Ishikawa (cell line): ENCODE measurements around the gene PHRF1.
A peak's percentile ranks its signal among the peaks of the same experiment; 100 is the strongest.

Source experiments
- CEBPB ChIP-seq: IDR thresholded peaks from 2 replicates; pipeline ENCODE4 v1.6.1; 2012
- CREB1 ChIP-seq: IDR thresholded peaks from 2 replicates; pipeline ENCODE4 v1.6.1; 2012; ENCODE audit warnings: low read depth
- EGR1 ChIP-seq: IDR thresholded peaks from 2 replicates; pipeline ENCODE4 v1.6.1; 2012
- EP300 ChIP-seq: IDR thresholded peaks from 2 replicates; pipeline ENCODE4 v1.6.1; 2012; ENCODE audit warnings: borderline replicate concordance
- FOXM1 ChIP-seq: IDR thresholded peaks from 2 replicates; pipeline ENCODE4 v1.6.1; 2012; ENCODE audit warnings: low read depth, borderline replicate concordance
- NFIC ChIP-seq: IDR thresholded peaks from 2 replicates; pipeline ENCODE4 v1.6.1; 2012
- RAD21 ChIP-seq: IDR thresholded peaks from 2 replicates; pipeline ENCODE4 v1.6.1; 2012; ENCODE audit warnings: low read depth
- TAF1 ChIP-seq: IDR thresholded peaks from 2 replicates; pipeline ENCODE4 v1.6.1; 2012; ENCODE audit warnings: low read depth, mild to moderate bottlenecking
- TCF12 ChIP-seq: IDR thresholded peaks from 2 replicates; pipeline ENCODE4 v1.6.1; 2012; ENCODE audit warnings: low read depth
- TEAD4 ChIP-seq: IDR thresholded peaks from 2 replicates; pipeline ENCODE4 v1.6.1; 2012
- YY1 ChIP-seq: IDR thresholded peaks from 2 replicates; pipeline ENCODE4 v1.6.1; 2012; ENCODE audit warnings: low read depth
- ZBTB7A ChIP-seq: IDR thresholded peaks from 2 replicates; pipeline ENCODE4 v1.6.1; 2012; ENCODE audit warnings: low read depth
- TF ChIP-seq, protein P1 (sequence below): IDR thresholded peaks from 2 replicates; pipeline ENCODE4 v1.6.1; 2012
- TF ChIP-seq, protein P2 (sequence below): IDR thresholded peaks from 2 replicates; pipeline ENCODE4 v1.6.1; 2012
- TF ChIP-seq, protein P3 (sequence below): IDR thresholded peaks from 2 replicates; pipeline ENCODE4 v1.6.1; 2012; ENCODE audit warnings: low read depth, mild to moderate bottlenecking

The PHRF1 gene

DNA sequence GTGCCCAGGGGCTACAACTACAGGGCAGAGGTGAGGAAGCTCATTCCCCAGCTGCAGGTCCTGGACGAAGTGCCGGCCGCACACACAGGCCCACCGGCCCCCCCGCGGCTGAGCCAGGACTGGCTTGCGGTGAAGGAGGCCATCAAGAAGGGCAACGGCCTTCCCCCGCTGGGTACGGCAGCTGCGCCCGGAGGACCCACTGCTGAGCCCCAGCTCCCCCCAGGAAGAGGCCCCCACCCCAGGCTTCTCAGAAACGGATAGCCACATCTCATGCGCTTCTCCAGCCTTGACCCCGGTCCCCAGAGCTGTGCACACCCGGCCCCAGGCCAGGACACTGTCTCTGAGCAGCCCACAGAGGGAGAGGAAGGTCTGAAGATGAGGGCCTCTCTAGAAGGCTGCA lies 25.1 kb upstream of the PHRF1 start:
- TF ChIP-seq TCF12 (no peak), TAF1 (no peak), EP300 (no peak)
- TF ChIP-seq, protein P1, sequence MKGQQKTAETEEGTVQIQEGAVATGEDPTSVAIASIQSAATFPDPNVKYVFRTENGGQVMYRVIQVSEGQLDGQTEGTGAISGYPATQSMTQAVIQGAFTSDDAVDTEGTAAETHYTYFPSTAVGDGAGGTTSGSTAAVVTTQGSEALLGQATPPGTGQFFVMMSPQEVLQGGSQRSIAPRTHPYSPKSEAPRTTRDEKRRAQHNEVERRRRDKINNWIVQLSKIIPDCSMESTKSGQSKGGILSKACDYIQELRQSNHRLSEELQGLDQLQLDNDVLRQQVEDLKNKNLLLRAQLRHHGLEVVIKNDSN = no peak
- TF ChIP-seq, protein P2, sequence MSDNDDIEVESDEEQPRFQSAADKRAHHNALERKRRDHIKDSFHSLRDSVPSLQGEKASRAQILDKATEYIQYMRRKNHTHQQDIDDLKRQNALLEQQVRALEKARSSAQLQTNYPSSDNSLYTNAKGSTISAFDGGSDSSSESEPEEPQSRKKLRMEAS = no peak

DNA sequence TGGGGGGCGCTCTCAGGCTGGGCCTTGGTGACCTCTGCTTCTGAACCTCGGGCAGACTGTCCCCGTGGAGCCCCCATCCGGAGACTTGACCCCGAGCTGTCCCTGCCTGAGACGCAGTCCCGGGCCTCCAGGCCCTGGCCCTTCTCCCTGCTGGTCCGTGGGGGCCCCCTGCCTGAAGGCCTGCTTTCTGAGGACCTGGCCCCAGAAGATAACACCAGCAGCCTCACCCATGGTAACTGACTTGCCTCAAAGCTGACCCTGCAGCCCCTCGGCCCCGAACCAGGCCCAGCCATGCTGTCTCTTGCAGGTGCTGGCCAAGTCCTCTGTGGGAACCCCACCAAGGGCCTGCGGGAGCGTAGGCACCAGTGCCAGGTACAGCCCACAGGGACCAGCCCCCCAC lies 24.7 kb upstream of the PHRF1 start:
- TF ChIP-seq YY1 (no peak), ZBTB7A (no peak), EGR1 (no peak), NFIC (no peak), TCF12 (no peak)

DNA sequence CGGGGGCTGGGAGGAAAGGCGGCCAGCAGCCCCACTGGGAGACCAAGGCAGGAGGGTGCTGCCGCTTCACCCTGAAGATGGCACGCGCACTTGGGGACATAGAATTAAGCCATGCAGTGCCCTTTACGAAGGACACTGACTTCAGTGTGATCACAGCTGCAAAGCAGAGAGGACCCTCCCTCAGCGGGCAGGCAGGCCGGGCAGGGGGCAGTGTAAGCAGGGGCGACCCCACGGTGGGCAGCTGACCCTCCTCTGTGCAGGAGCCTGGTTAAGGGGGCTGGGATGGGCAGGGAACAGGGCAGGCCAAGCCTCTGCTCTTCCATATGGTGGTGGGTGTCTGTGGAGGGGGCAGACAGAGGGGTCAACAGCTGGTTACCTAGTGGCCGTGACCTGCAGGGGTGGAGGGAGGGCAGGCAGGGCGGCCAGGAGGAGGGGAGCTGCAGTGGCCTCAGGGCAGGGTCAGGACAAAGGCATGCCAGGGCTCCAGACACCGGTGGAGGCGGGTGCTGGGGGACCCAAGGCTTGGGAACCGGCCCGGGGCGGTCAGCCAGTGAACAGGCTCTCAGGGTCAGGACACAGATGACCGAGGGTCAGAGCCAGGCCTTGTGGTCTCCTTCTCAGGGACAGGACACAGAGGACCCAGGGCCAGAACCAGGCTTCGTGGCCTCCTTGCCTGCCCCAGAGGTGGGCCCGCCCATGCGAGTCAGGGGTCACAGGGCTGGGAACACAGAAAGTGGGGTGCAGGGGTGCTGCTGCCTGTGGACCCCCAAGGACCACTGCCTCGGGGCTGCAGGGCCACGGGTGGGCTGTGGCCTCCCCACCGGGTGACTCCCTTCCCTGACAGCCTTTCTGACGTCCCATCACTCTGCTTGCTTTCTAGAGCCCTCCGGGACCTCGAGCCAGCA lies 22.9 kb upstream of the PHRF1 start:
- TF ChIP-seq RAD21 = no peak
- TF ChIP-seq TAF1 = no peak
- TF ChIP-seq, protein P1 = no peak
- TF ChIP-seq CEBPB = no peak
- no peak for TF ChIP-seq YY1
- TF ChIP-seq TEAD4 = no peak
- no peak for TF ChIP-seq CREB1

DNA sequence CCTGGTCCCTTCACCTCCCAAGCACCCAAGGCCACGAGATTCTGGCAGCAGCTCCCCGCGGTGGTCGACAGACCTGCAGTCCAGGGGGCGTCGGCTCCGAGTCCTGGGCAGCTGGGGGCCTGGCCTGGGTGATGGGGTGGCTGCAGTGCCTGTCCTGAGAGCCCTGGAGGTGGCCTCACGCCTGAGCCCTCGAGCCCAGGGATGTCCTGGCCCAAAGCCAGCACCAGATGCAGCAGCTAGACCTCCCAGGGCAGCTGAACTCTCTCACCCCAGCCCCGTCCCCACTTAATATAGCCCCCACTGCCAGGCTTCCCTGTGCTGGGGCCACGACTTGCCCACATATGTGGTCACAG lies 22.3 kb upstream of the PHRF1 start:
- TF ChIP-seq EP300 (no peak), NFIC (peak; percentile 41; the same call in 1 of the 2 replicates)

DNA sequence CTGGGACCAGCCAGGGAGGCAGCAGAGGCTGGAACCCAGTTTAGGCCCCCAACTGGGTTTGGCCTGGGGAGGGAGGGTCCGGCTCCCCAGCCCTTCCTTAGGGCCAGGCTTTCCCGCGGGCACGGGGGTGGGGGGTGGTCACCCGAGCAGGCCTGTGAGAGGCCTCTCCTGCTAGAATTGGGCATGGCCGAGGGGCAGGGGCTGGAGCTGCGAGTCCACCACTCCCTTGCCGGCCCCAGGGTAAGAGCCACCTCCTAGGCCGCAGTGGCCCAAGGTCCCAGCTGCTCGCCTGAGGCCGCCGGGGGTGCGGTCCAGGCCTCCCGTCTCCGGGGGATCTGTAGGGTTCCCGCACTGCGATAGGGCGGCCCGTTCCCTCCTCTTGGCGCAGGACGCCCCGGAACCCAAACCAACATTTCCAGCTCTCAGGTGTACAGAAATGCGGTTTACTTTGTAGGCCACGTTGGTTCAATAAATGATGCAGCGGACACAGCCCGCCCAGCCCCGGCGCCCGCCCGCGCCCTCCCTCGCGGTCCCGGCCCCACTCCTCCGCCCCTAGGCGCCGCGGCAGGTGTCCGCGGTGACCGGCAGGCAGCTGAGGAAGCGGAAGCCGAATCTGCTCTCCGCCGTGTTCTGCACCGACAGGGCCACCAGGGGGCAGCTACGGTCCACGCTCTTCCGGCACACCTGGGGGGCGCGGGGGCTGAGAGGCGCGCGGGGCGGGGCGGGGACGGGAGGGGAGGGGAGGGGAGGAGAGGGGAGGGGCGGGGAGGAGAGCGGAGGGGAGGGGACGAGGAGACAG lies 21.6 kb upstream of the PHRF1 start:
- TF ChIP-seq RAD21 = peak; percentile 79
- no peak for TF ChIP-seq CREB1
- TF ChIP-seq, protein P2 = peak; percentile 57; the same call in 1 of the 2 replicates
- TF ChIP-seq NFIC = no peak
- TF ChIP-seq EGR1 = peak; percentile 52; the same call in 1 of the 2 replicates
- TF ChIP-seq YY1 = no peak
- no peak for TF ChIP-seq EP300
- no peak for TF ChIP-seq TCF12
- peak; percentile 81 for TF ChIP-seq ZBTB7A
- TF ChIP-seq, protein P1 = no peak
- TF ChIP-seq TEAD4 = no peak
- TF ChIP-seq TAF1 = no peak
- TF ChIP-seq, protein P3, sequence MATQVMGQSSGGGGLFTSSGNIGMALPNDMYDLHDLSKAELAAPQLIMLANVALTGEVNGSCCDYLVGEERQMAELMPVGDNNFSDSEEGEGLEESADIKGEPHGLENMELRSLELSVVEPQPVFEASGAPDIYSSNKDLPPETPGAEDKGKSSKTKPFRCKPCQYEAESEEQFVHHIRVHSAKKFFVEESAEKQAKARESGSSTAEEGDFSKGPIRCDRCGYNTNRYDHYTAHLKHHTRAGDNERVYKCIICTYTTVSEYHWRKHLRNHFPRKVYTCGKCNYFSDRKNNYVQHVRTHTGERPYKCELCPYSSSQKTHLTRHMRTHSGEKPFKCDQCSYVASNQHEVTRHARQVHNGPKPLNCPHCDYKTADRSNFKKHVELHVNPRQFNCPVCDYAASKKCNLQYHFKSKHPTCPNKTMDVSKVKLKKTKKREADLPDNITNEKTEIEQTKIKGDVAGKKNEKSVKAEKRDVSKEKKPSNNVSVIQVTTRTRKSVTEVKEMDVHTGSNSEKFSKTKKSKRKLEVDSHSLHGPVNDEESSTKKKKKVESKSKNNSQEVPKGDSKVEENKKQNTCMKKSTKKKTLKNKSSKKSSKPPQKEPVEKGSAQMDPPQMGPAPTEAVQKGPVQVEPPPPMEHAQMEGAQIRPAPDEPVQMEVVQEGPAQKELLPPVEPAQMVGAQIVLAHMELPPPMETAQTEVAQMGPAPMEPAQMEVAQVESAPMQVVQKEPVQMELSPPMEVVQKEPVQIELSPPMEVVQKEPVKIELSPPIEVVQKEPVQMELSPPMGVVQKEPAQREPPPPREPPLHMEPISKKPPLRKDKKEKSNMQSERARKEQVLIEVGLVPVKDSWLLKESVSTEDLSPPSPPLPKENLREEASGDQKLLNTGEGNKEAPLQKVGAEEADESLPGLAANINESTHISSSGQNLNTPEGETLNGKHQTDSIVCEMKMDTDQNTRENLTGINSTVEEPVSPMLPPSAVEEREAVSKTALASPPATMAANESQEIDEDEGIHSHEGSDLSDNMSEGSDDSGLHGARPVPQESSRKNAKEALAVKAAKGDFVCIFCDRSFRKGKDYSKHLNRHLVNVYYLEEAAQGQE = no peak
- TF ChIP-seq FOXM1 = no peak
- no peak for TF ChIP-seq CEBPB

DNA sequence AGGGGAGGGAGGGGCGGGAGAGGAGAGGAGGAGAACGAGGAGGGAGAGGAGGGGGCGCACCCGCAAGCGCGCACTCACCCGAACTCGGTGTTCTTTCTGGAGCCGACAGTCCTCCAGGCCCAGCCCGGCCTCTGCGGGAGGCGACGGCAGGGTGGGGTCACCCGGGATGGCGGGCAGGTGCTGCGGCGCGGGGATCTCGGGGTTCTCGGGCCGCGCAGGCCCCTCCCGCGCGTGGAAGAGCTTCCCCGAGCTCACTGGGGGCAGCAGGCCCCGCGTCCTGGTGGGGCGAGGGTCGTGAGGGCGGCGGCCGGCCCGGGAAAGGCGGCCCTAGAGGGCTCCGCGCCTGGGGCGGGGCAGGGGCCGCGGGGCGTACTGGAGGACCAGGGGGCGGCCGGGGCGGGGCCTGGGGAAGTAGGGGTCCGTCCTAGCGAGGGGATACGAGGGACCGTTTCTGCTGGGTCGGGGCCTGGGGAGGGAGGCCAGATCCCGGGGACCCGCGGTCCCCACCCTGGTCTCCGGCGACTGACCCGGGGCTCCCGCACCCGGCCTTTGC lies 21.0 kb upstream of the PHRF1 start:
- TF ChIP-seq YY1 = no peak
- TF ChIP-seq, protein P1 = no peak
- peak; percentile 67; the same call in 1 of the 2 replicates for TF ChIP-seq ZBTB7A
